Keratinocyte (primary cell): Measurements from ENCODE around the gene PHACTR1.

ENCODE experiments used
- CTCF ChIP-seq, 3 experiments: IDR thresholded peaks in 1 of 3; conservative IDR thresholded peaks in 1 of 3; optimal IDR thresholded peaks in 1 of 3; 2 replicates in 2 of 3; 3 replicates in 1 of 3; pipeline versions ENCODE3 to v1.5.1; 2011; ENCODE audit warnings: low read length in 3 of 3, mild to moderate bottlenecking in 3 of 3, moderate library complexity in 2 of 3, control low read depth in 1 of 3, inconsistent platforms in 1 of 3; ENCODE audit not compliant: insufficient read depth in 2 of 3; ENCODE audit errors: extremely low read depth in 1 of 3
- EZH2 ChIP-seq: IDR thresholded peaks from one replicate; pipeline ENCODE4 v1.6.1; 2012; ENCODE audit warnings: inconsistent platforms, mild to moderate bottlenecking, low read length, moderate library complexity

- no peak for TF ChIP-seq CTCF (optimal IDR thresholded peaks at IDR 0.05 in 1 of 3, IDR thresholded peaks at IDR 0.05 in 1 of 3, conservative IDR thresholded peaks at IDR 0.05 in 1 of 3; ENCODE audit: extremely low read depth in 1 of 3, insufficient read depth in 2 of 3, low read length in 3 of 3)
- TF ChIP-seq EZH2: no peak
Measured at GRCh38 chr6:13332349-13332706, 615.8 kb downstream of the PHACTR1 start.
